Effector memory CD8-positive, alpha-beta T cell (primary cell): Measurements from ENCODE around the gene C19orf47.

Source experiments
- ATAC-seq: fragments of 150-1000 bp; cut with Tn5 transposase; replicated peaks from 2 replicates; pipeline ENCODE4 v1.10.0; 2021; ENCODE audit warnings: mild to moderate bottlenecking, moderate library complexity
- DNase-seq, 3 experiments: peaks; one replicate each; pipeline ENCODE4 v3.0.0; 2021
- H3K27ac Mint-ChIP-seq, 2 donors: one replicate each; pipeline ENCODE4 v1.8.0; 2022; ENCODE audit warnings: mild to moderate bottlenecking in 2 of 2, mixed read lengths in 2 of 2, moderate library complexity in 2 of 2
- H3K27me3 Mint-ChIP-seq, 2 donors: one replicate each; pipeline ENCODE4 v1.8.0; 2022; ENCODE audit warnings: mixed read lengths in 2 of 2
- H3K36me3 Mint-ChIP-seq: one replicate; pipeline ENCODE4 v1.8.0; 2022; ENCODE audit warnings: mild to moderate bottlenecking, moderate library complexity, mixed read lengths; ENCODE audit not compliant: insufficient read depth
- H3K4me1 Mint-ChIP-seq, 2 donors: one replicate each; pipeline ENCODE4 v1.8.0; 2022; ENCODE audit warnings: low read depth in 2 of 2, mixed read lengths in 2 of 2
- H3K4me3 Mint-ChIP-seq, 2 donors: one replicate each; pipeline ENCODE4 v1.8.0; 2022; ENCODE audit warnings: mild to moderate bottlenecking in 2 of 2, mixed read lengths in 2 of 2, moderate library complexity in 2 of 2
- H3K9me3 Mint-ChIP-seq, 2 donors: one replicate each; pipeline ENCODE4 v1.8.0; 2022; ENCODE audit warnings: mixed read lengths in 2 of 2

Gene C19orf47

DNA sequence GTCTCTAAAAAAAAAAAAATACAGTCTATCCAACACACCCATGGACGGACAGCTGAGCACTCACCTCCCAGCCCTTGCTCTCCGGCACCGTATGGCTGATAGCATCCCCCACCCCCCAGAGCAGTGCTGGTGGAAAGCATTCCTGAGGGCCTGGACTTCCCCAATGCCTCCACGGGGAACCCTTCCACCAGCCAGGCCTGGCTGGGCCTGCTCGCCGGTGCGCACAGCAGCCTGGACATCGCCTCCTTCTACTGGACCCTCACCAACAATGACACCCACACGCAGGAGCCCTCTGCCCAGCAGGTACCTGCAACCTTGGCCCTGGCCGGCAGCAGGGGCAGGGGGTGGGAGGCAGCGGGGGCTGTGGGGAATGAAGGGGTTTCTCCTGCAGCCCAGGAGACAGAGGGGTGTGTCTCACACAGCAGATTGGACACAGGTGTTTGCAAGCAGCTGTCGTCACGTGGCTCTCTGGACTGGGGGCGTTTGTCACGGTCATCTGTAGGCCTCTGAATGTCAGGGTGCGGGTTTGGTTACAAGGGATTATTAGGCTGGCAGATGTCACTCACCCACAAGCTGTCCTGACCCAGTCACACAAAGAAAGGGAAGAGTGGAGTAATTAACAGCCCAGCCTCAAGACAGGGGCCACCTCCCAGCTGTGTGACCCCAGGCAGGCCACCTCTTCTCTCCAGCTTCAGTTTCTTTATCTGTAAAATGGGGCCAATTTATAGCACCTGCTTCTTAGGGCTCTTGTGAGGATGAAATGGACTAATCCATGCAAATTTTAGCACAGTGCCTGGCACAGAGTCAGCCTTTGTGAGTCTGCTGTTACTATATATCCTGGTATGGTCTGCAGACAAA lies 19.6 kb upstream of the C19orf47 start:
- DNase-seq (no peak), ATAC-seq (no peak)
- no peak overlapping the region for H3K4me3 Mint-ChIP-seq
- peaks cover 18% of the 10 kb centered on the region for H3K36me3 Mint-ChIP-seq
- H3K9me3 Mint-ChIP-seq, result no peaks in the 10 kb centered on the region
- H3K27me3 Mint-ChIP-seq, result no peaks in the 10 kb centered on the region
- H3K4me1 Mint-ChIP-seq, result peaks cover 9 to 15% of the 10 kb centered on the region in 2 donors
- no peak overlapping the region for H3K27ac Mint-ChIP-seq

DNA sequence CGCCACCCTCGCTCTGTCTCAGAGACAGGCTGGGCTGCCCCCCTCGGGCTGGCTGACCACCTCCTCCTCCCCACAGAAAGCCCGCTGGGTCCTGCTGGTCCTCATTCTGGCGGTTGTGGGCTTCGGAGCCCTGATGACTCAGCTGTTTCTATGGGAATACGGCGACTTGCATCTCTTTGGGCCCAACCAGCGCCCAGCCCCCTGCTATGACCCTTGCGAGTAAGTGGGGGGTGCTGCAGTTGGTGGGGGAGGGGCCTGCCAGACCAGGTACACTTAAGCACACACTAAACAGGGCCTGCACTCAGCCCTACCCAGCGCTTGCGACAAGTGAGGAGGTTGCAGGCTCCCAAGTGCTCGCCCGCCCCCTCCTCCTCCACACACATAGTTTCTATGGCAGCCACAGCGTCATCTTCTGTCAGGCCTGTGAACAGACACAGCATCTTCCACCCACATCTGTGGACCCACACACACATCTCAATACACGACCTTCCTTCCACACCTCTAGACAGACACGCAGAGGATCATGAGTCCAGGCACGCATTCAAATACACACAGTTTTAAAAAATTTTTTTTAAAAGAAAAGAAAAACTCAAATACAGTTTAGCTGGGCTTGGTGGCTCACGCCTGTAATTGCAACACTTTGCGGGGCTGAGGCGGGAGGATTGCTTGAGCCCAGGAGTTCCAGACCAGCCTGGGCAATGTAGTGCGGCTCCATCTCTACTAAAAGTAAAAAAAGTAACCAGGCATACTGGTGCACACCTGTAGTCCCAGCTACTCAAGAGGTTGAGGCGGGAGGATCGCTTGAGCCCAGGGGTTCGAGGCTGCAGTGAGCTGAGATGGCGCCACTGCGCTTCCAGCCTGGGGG lies 18.7 kb upstream of the C19orf47 start:
- no peak for DNase-seq
- ATAC-seq, result no peak
- no peaks in the 10 kb centered on the region for H3K9me3 Mint-ChIP-seq

DNA sequence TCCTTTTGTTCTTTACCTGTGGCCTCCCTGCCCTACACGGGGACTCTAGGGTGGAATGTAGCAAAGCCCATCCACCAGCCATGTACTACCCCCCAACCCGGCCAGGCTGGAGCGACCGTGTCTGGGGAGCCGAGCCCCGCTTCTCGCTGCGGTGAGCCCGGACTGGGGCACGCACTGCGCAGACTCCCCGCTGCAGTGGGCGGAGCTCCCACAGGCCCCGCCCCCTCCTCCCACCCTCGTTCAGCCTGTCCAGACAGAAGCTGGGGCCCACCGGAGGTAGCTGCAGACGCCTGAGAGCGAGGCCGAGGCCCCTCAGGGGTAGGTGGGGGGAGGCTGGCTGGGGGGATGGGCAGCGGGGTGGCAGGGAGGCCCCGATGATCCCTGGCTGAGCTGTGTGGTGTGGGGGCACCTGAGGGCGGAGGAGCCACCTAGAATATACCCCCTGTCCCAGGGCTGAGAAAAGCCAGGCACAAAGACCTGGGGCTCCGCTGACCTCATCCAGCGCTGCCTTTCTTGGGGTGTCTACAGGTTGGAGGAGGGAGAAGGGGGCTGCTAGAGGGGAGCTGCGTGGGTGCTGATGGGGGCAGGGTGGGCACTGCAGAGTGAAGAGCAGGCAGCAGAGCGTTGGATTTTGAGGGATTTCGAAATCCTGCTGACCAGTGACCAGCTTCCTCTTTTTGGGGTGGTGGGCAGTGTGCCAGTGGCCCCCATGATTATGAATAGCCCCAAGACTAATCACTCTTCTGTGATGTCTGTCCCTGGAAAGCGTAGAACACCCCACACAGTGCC lies 17.6 kb upstream of the C19orf47 start:
- peak overlapping the region; percentile 63 to 64 for H3K4me3 Mint-ChIP-seq
- H3K9me3 Mint-ChIP-seq, result no peaks in the 10 kb centered on the region
- H3K27ac Mint-ChIP-seq, result peak overlapping the region in 1 of 2 donors; percentile 75
- ATAC-seq (peak; percentile 54), DNase-seq (no peak)
- peaks cover 9 to 20% of the 10 kb centered on the region in 2 donors for H3K4me1 Mint-ChIP-seq
- no peaks in the 10 kb centered on the region for H3K27me3 Mint-ChIP-seq
- H3K36me3 Mint-ChIP-seq, result peaks cover 18% of the 10 kb centered on the region

More for the DNA sequence above, 18.7 kb upstream of the C19orf47 start:
- H3K4me1 Mint-ChIP-seq, result peaks cover 9 to 20% of the 10 kb centered on the region in 2 donors
- H3K27ac Mint-ChIP-seq, result no peak overlapping the region
- no peaks in the 10 kb centered on the region for H3K27me3 Mint-ChIP-seq
- no peak overlapping the region for H3K4me3 Mint-ChIP-seq
- peaks cover 18% of the 10 kb centered on the region for H3K36me3 Mint-ChIP-seq

- DNase-seq (no peak), ATAC-seq (no peak)
- peaks cover 13% of the 10 kb centered on the region for H3K36me3 Mint-ChIP-seq
- no peaks in the 10 kb centered on the region for H3K9me3 Mint-ChIP-seq
- H3K27ac Mint-ChIP-seq, result peak overlapping the region in 1 of 2 donors; percentile 75
- peaks cover 9 to 23% of the 10 kb centered on the region in 2 donors for H3K4me1 Mint-ChIP-seq
- H3K27me3 Mint-ChIP-seq, result no peaks in the 10 kb centered on the region
- H3K4me3 Mint-ChIP-seq, result peak overlapping the region; percentile 63 to 64
These were observed 16.8 kb upstream of the C19orf47 start for GRCh38 chr19:40365010-40365409.

- DNase-seq, result no peak
- peak overlapping the region; percentile 68 to 91 for H3K27ac Mint-ChIP-seq
These were observed 14.9 kb upstream of the C19orf47 start for GRCh38 chr19:40363069-40363468.

DNA sequence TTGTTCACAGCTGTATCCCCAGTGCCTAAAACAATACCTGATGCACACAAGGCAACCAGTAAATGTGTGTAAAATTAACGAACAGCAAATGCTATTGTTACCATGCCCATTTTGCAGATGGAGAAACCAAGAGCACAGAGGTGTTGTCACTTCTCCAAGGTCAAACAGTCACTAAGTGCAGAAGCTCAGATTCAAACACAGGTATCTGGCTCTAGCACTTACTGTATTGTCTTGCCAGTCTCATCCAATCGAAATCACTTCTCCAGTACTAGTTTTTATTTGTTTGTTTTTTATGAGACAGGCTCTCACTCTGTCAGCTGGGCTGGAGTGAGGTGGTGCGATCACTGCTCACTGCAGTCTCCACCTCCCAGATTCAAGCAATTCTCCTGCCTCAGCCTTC lies 14.0 kb upstream of the C19orf47 start:
- DNase-seq, result no peak
- H3K4me3 Mint-ChIP-seq, result no peak overlapping the region
- H3K27me3 Mint-ChIP-seq, result no peaks in the 10 kb centered on the region
- H3K9me3 Mint-ChIP-seq, result no peaks in the 10 kb centered on the region
- H3K4me1 Mint-ChIP-seq, result peaks cover 9 to 25% of the 10 kb centered on the region in 2 donors
- H3K36me3 Mint-ChIP-seq, result peaks cover 4% of the 10 kb centered on the region
- H3K27ac Mint-ChIP-seq, result no peak overlapping the region
- ATAC-seq, result no peak

More at GRCh38 chr19:40363069-40363468, 14.9 kb upstream of the C19orf47 start:
- no peak for ATAC-seq
- H3K4me1 Mint-ChIP-seq, result peaks cover 9 to 25% of the 10 kb centered on the region in 2 donors
- no peaks in the 10 kb centered on the region for H3K9me3 Mint-ChIP-seq
- H3K27me3 Mint-ChIP-seq, result no peaks in the 10 kb centered on the region
- peaks cover 9% of the 10 kb centered on the region for H3K36me3 Mint-ChIP-seq
- peak overlapping the region; percentile 7 to 19 for H3K4me3 Mint-ChIP-seq

DNA sequence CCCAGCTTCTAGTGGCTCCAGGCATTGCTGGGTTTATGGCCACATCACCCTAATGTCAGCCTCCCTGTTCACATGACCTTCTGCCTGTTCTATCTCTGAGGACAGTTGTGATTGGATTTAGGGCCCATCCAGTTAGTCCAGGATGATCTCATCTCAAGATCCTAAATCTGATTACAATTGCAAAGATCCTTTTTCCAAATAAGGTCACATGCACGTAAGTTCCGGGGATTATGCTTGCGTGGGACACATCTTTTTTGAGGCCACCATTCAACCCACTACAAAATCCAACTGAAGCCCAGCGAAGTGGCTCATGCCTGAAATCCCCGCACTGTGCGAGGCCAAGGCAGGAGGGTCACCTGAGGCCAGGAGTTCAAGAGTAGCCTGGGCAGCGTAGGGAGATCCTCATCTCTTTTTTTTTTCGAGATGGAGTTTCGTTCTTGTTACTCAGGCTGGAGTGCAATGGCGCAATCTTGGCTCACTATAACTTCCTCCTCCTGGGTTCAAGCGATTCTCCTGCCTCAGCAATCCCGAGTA lies 12.6 kb upstream of the C19orf47 start:
- no peaks in the 10 kb centered on the region for H3K9me3 Mint-ChIP-seq
- peaks cover 16 to 35% of the 10 kb centered on the region in 2 donors for H3K4me1 Mint-ChIP-seq
- no peak overlapping the region for H3K27ac Mint-ChIP-seq
- no peaks in the 10 kb centered on the region for H3K27me3 Mint-ChIP-seq
- ATAC-seq (no peak), DNase-seq (no peak)
- H3K36me3 Mint-ChIP-seq, result no peaks in the 10 kb centered on the region
- no peak overlapping the region for H3K4me3 Mint-ChIP-seq

- ATAC-seq, result no peak
- no peak for DNase-seq
- Mint-ChIP-seq H3K36me3 (no peaks in the 10 kb centered on the region), H3K9me3 (no peaks in the 10 kb centered on the region), H3K4me1 (peaks cover 17 to 34% of the 10 kb centered on the region in 2 donors), H3K27ac (no peak overlapping the region), H3K27me3 (no peaks in the 10 kb centered on the region), H3K4me3 (no peak overlapping the region)
These were observed 12.0 kb upstream of the C19orf47 start for GRCh38 chr19:40360020-40360707.

DNA sequence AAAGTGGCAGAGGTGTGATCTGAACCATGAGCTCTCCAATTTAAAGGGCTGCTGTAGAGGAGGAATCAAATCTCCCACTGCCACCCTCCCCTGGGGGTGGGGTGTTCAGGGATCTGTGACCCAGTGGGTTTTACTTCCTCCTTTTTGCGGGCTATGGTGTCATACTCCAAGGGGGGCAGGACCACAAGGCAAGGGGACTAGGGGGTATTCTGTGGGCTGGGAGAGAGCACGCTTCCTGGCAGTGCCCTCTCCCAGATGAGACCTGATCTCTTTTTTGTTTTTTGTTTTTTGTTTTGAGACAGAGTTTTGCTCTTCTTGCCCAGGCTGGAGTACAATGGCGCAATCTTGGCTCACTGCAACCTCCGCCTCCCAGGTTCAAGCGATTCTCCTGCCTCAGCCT lies 10.6 kb upstream of the C19orf47 start:
- ATAC-seq (peak; percentile 39), DNase-seq (no peak)
- peaks cover 13 to 30% of the 10 kb centered on the region in 2 donors for H3K4me1 Mint-ChIP-seq
- H3K36me3 Mint-ChIP-seq, result no peaks in the 10 kb centered on the region
- H3K27ac Mint-ChIP-seq, result no peak overlapping the region
- H3K9me3 Mint-ChIP-seq, result no peaks in the 10 kb centered on the region
- H3K27me3 Mint-ChIP-seq, result no peaks in the 10 kb centered on the region
- H3K4me3 Mint-ChIP-seq, result no peak overlapping the region

DNA sequence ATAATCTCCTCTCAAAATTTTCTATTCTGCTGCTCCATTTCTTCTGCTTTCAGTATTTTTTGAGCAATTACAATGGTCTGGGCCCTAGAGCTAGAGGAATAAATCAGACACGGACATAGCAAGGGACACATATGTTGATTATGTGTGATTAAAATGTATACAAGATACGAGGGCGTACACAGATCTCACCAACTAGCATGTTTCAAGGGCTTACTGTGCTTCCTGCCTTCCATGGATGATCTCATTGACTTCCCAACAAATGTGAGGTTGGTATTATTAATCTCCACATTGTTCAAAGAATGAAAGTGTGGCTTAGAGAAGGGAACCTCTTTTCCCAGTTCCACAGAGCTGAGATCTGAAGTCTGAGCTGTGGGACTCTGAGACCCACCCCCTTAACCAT lies 9.4 kb upstream of the C19orf47 start:
- no peaks in the 10 kb centered on the region for H3K9me3 Mint-ChIP-seq

GRCh38 chr19:40356681-40357595 lies 8.7 kb upstream of the C19orf47 start:
- Mint-ChIP-seq H3K4me3 (no peak overlapping the region), H3K27me3 (no peaks in the 10 kb centered on the region), H3K9me3 (no peaks in the 10 kb centered on the region), H3K27ac (peak overlapping the region in 1 of 2 donors; percentile 92), H3K4me1 (peaks cover 8 to 16% of the 10 kb centered on the region in 2 donors), H3K36me3 (no peaks in the 10 kb centered on the region)
- DNase-seq (no peak), ATAC-seq (no peak)

More for the DNA sequence above, 9.4 kb upstream of the C19orf47 start:
- H3K36me3 Mint-ChIP-seq, result no peaks in the 10 kb centered on the region
- peak overlapping the region in 1 of 2 donors; percentile 65 for H3K27ac Mint-ChIP-seq
- no peaks in the 10 kb centered on the region for H3K27me3 Mint-ChIP-seq
- DNase-seq (no peak), ATAC-seq (no peak)
- H3K4me3 Mint-ChIP-seq, result no peak overlapping the region
- peaks cover 8 to 22% of the 10 kb centered on the region in 2 donors for H3K4me1 Mint-ChIP-seq
